ENCODE measurements around the gene UGT8. TPM values are rescaled to one million over a fixed set of nuclear protein-coding genes. Genes with fewer than 3 reads are reported as not detected.

Gene UGT8
- total RNA-seq, 1 experiment from 2014 or later = 15.7 TPM

- WGBS (ENCODE audit: extremely low coverage, insufficient read length, low lambda C conversion rate) = no CpG with 5 or more reads among the region's 4 CpGs
- no peaks in the 10 kb centered on the region for H3K23me2 ChIP-seq (ENCODE audit: insufficient read length, low read depth, low read length, poor library complexity, severe bottlenecking)
- no peak overlapping the region for H3K9ac ChIP-seq (ENCODE audit: extremely low read depth, insufficient read length, low read length)
- no peak overlapping the region for H3K14ac ChIP-seq (ENCODE audit: insufficient read depth, low read length)
- no peaks in the 10 kb centered on the region for H4K20me1 ChIP-seq (ENCODE audit: control insufficient read depth, insufficient read depth, insufficient read length)
- no peak overlapping the region for H3T11ph ChIP-seq (ENCODE audit: low read length)
- no peak overlapping the region for H2AK5ac ChIP-seq (ENCODE audit: insufficient read length, low read length)
- no peak overlapping the region for H3K4ac ChIP-seq (ENCODE audit: low read depth, low read length)
- H3K23ac ChIP-seq (ENCODE audit: insufficient read length, low read depth, low read length) = no peak overlapping the region
- DNase-seq = no peak
- H3K79me1 ChIP-seq (ENCODE audit: insufficient read depth, low read depth, low read length, poor library complexity, severe bottlenecking) = no peaks in the 10 kb centered on the region
- Mint-ChIP-seq H3K4me1 (no peaks in the 10 kb centered on the region), H3K36me3 (ENCODE audit: insufficient read depth in 1 of 3, low read depth in 3 of 3) (no peaks in the 10 kb centered on the region), H3K27me3 (ENCODE audit: low read depth) (no peaks in the 10 kb centered on the region), H3K4me3 (no peak overlapping the region), H3K27ac (no peak overlapping the region), H3K9me3 (no peaks in the 10 kb centered on the region)
- no peak overlapping the region for H4K91ac ChIP-seq (ENCODE audit: insufficient read length, low read depth, low read length)
- H3K56ac ChIP-seq (ENCODE audit: insufficient read length, low read depth, low read length) = no peak overlapping the region
- H4K8ac ChIP-seq (replicated peaks; ENCODE audit: insufficient read length, low read depth, low read length) = no peak overlapping the region
- H2BK15ac ChIP-seq (ENCODE audit: low read depth, low read length) = no peak overlapping the region
- H3K4me1 ChIP-seq (ENCODE audit: insufficient read depth, low read length) = no peaks in the 10 kb centered on the region
- TF ChIP-seq CTCF (conservative IDR thresholded peaks at IDR 0.05) = no peak
- no peak overlapping the region for H2BK120ac ChIP-seq (ENCODE audit: low read depth, low read length, poor library complexity, severe bottlenecking)
- no peak overlapping the region for H3K18ac ChIP-seq (ENCODE audit: insufficient read length, low read depth, low read length)
- H3K27ac ChIP-seq (ENCODE audit: insufficient read length, low read depth, low read length) = no peak overlapping the region
- no peak overlapping the region for H3K4me2 ChIP-seq (ENCODE audit: insufficient read depth, insufficient read length, low read length)
- H2BK12ac ChIP-seq (ENCODE audit: insufficient read length, low read depth, low read length) = no peak overlapping the region
- no peak overlapping the region for H2BK5ac ChIP-seq (ENCODE audit: insufficient read length, low read length)
- no peak overlapping the region for H2BK20ac ChIP-seq (ENCODE audit: low read depth, low read length, poor library complexity, severe bottlenecking)
- no peak overlapping the region for H4K5ac ChIP-seq (ENCODE audit: insufficient read length, low read depth, low read length)
- H3K79me2 ChIP-seq (ENCODE audit: insufficient read depth, low read length) = no peaks in the 10 kb centered on the region
- H2AFZ ChIP-seq (ENCODE audit: low read length) = no peak overlapping the region
- H3K9me3 ChIP-seq (ENCODE audit: control insufficient read depth, low read depth, low read length) = no peaks in the 10 kb centered on the region
- no peaks in the 10 kb centered on the region for H3K27me3 ChIP-seq (ENCODE audit: insufficient read depth, low read length)
Observed at GRCh38 chr4:114698231-114698630, 99.6 kb downstream of the UGT8 start.

Data from H9 (cell line).